Karpas-422 (cell line): ENCODE data around the gene CLRN1. TPM values are rescaled to one million over a fixed set of nuclear protein-coding genes. Genes with fewer than 3 reads are reported as not detected.

Source experiments
- total RNA-seq: library from RNA; depleted of rRNA; stranded (reverse); fragments of >200 nt; shearing (Covaris generic); gene quantifications from 2 replicates; pipeline ENCODE4 v1.2.3, GENCODE V29; 2014; ENCODE audit warnings: low replicate concordance; rRNA removed

CLRN1 gene
- total RNA-seq, 1 experiment from 2014 or later = not detected

Other genes with a start within 250 kb of the CLRN1 start
- gene SIAH2, start 209.6 kb downstream of the CLRN1 start, total RNA-seq = 160 and 323 TPM in 2 replicates
- not detected in 2 replicates for gene MINDY4B, start 67.3 kb downstream of the CLRN1 start, total RNA-seq
- gene MED12L, start 112.9 kb upstream of the CLRN1 start, total RNA-seq = 0.58 and 2.4 TPM in 2 replicates
- gene GPR171, start 230.5 kb upstream of the CLRN1 start, total RNA-seq = not detected in 2 replicates